ENCODE measurements around the gene SPINK4.
A peak's percentile ranks its signal among the peaks of the same experiment; 100 is the strongest.

Gene SPINK4

DNA sequence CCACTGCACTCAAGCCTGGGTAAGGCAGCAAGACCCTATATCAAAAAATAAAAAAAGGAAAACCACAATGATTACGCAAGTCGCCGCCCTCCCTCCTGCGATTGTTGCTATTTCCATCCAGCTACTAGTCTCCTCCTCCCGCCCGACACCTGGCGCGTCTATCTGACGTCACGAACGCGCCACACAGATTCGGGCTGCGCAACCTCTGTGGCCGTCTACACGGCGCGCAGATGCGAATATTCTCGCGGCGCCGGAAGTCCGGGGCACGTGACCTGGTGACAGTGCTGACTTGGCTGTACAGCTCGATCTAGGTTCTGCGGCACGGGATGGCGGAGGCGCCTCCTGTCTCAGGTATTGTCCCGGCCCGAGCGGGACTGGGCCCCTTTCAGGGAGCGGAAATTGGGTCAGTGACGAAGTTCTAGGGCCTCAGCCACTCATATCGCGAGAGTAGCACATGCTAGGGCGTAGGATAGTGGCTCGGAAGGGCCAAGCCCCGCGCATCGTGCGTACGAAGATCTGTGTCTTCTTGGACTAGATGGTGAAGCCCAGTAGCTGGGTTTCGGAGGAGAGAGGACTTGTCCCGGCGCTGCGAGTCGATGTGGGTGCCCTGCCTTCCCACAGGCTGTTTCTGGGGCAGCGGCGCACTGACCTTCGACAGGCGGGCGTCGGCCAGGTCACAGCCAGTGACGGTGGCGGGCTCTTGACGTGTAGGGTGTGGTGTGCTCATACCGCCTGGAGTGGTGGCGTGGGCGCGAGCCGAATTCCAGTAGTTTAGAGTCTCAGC, 50.5 kb downstream of the SPINK4 start, which contains the start of gene NFX1:
Gene NFX1, plus strand, starts transcription at position 270 of the 784 bp plus-strand sequence. Its CDS starts 57 bp downstream, at position 327.
- Histone ChIP-seq H3K4me1 (peaks cover 4% of the 10 kb centered on the region), H3K36me3 (ENCODE audit: control insufficient read depth, insufficient read depth, low read length) (no peaks in the 10 kb centered on the region), H3K27ac (peak within 1 kb of the TSS; percentile 99), H3K4me2 (ENCODE audit: low read length) (peak within 1 kb of the TSS; percentile 88), H3K4me3 (ENCODE audit: low read depth, low read length) (peak within 1 kb of the TSS; percentile 98), H3K9ac (peak within 1 kb of the TSS; percentile 90), H3K27me3 (ENCODE audit: control insufficient read depth, insufficient read depth, low read length) (no peaks in the 10 kb centered on the region), H3K9me3 (ENCODE audit: control insufficient read depth, low read length) (no peaks in the 10 kb centered on the region), H3K79me2 (peaks cover 14% of the 10 kb centered on the region), H2AFZ (peak within 1 kb of the TSS; percentile 85)
- TF ChIP-seq CTCF (IDR thresholded peaks at IDR 0.05), result no peak

- Histone ChIP-seq H3K4me1 (peaks cover 4% of the 10 kb centered on the region), H2AFZ (peak overlapping the region; percentile 85)
Measured at GRCh38 chr9:33291031-33291397, 51.0 kb downstream of the SPINK4 start.

GRCh38 chr9:33291901-33292300, 51.9 kb downstream of the SPINK4 start:
- Histone ChIP-seq H3K4me2 (ENCODE audit: low read length) (no peak overlapping the region), H2AFZ (no peak overlapping the region), H3K36me3 (ENCODE audit: control insufficient read depth, insufficient read depth, low read length) (no peaks in the 10 kb centered on the region), H3K79me2 (peaks cover 24% of the 10 kb centered on the region), H3K27ac (no peak overlapping the region), H3K4me3 (ENCODE audit: low read depth, low read length) (no peak overlapping the region), H3K27me3 (ENCODE audit: control insufficient read depth, insufficient read depth, low read length) (no peaks in the 10 kb centered on the region), H3K9me3 (ENCODE audit: control insufficient read depth, low read length) (no peaks in the 10 kb centered on the region), H3K4me1 (peaks cover 2% of the 10 kb centered on the region), H3K9ac (no peak overlapping the region)
- TF ChIP-seq CTCF (IDR thresholded peaks at IDR 0.05), result no peak

More at GRCh38 chr9:33291031-33291397, 51.0 kb downstream of the SPINK4 start:
- H3K4me2 ChIP-seq (ENCODE audit: low read length), result peak overlapping the region; percentile 88
- peaks cover 17% of the 10 kb centered on the region for H3K79me2 ChIP-seq
- peak overlapping the region; percentile 98 for H3K4me3 ChIP-seq (ENCODE audit: low read depth, low read length)
- no peaks in the 10 kb centered on the region for H3K9me3 ChIP-seq (ENCODE audit: control insufficient read depth, low read length)
- no peaks in the 10 kb centered on the region for H3K27me3 ChIP-seq (ENCODE audit: control insufficient read depth, insufficient read depth, low read length)
- no peak for TF ChIP-seq CTCF (IDR thresholded peaks at IDR 0.05)
- H3K27ac ChIP-seq, result peak overlapping the region; percentile 99
- H3K36me3 ChIP-seq (ENCODE audit: control insufficient read depth, insufficient read depth, low read length), result no peaks in the 10 kb centered on the region
- H3K9ac ChIP-seq, result peak overlapping the region; percentile 87

DNA sequence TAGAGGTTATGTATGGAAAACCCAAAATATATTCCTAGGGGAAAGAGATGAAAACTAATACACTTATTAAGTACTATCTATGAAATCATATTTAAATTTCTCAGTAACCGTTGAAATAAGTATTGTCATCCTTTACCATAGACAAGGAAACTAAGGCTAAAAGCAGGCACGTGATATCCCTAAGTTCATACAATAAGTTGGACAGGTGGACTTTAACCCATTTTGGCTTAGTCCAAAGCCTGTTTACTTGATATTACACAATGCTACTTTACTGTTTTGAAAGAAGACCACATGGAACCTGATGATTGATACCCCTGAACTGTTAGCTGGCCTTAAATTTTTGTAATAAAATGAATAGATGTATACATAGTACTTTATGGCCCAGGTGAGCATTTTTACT, 53.8 kb downstream of the SPINK4 start:
- no peaks in the 10 kb centered on the region for H3K27me3 ChIP-seq (ENCODE audit: control insufficient read depth, insufficient read depth, low read length)

More for the DNA sequence above, 53.8 kb downstream of the SPINK4 start:
- no peak overlapping the region for H3K4me2 ChIP-seq (ENCODE audit: low read length)
- TF ChIP-seq CTCF (IDR thresholded peaks at IDR 0.05), result no peak
- H3K79me2 ChIP-seq, result peaks cover 24% of the 10 kb centered on the region
- H3K36me3 ChIP-seq (ENCODE audit: control insufficient read depth, insufficient read depth, low read length), result no peaks in the 10 kb centered on the region
- H3K4me3 ChIP-seq (ENCODE audit: low read depth, low read length), result no peak overlapping the region
- H3K4me1 ChIP-seq, result peaks cover 6% of the 10 kb centered on the region
- no peak overlapping the region for H3K9ac ChIP-seq
- no peak overlapping the region for H2AFZ ChIP-seq
- H3K27ac ChIP-seq, result no peak overlapping the region
- H3K9me3 ChIP-seq (ENCODE audit: control insufficient read depth, low read length), result no peaks in the 10 kb centered on the region

Data from parathyroid adenoma (tissue), 2 donors.